ENCODE data around the gene DDHD1. TPM values are rescaled to one million over a fixed set of nuclear protein-coding genes. Genes with fewer than 3 reads are reported as not detected.
"Not testable (repeated sequence)": the region's sequence is repeated elsewhere in the genome, so short reads cannot be mapped to it uniquely, and the experiment has no call there.

The DDHD1 gene
- total RNA-seq, 1 experiment from 2014 or later = 15.7 TPM

DNA sequence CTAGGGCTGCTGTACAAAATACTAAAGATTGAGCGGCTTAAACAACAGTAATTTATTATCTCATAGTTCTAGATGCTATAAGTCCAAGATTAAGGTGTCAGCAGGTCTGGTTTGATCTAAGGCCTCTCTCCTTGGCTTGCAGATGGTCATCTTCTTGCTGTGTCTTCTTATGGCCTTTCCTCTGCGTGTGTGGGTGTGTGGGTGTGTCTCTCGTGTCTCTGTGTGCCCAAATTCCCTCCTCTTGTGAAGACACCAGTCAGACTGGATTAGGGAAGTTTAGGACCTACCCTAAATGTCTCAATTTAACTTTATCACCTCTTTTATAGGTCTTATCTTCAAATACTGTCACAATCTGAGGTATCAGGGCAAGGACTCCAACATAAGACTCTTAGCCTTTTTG lies 28.3 kb downstream of the DDHD1 start:
- Histone ChIP-seq H2BK15ac (ENCODE audit: low read depth, low read length) (no peak overlapping the region), H3K23me2 (ENCODE audit: insufficient read length, low read depth, low read length, poor library complexity, severe bottlenecking) (no peaks in the 10 kb centered on the region), H3K9me3 (ENCODE audit: control insufficient read depth, low read depth, low read length) (no peaks in the 10 kb centered on the region), H3K23ac (ENCODE audit: insufficient read length, low read depth, low read length) (no peak overlapping the region), H3K56ac (ENCODE audit: insufficient read length, low read depth, low read length) (no peak overlapping the region), H2AFZ (ENCODE audit: low read length) (no peak overlapping the region), H3K27ac (ENCODE audit: insufficient read length, low read depth, low read length) (no peak overlapping the region), H2BK12ac (ENCODE audit: insufficient read length, low read depth, low read length) (no peak overlapping the region), H2AK5ac (ENCODE audit: insufficient read length, low read length) (no peak overlapping the region), H3K9ac (ENCODE audit: extremely low read depth, insufficient read length, low read length) (no peak overlapping the region), H2BK20ac (ENCODE audit: low read depth, low read length, poor library complexity, severe bottlenecking) (no peak overlapping the region), H3K27me3 (ENCODE audit: insufficient read depth, low read length) (no peaks in the 10 kb centered on the region), H4K5ac (ENCODE audit: insufficient read length, low read depth, low read length) (no peak overlapping the region), H3K18ac (ENCODE audit: insufficient read length, low read depth, low read length) (no peak overlapping the region), H3K79me1 (ENCODE audit: insufficient read depth, low read depth, low read length, poor library complexity, severe bottlenecking) (no peaks in the 10 kb centered on the region), H3K4ac (ENCODE audit: low read depth, low read length) (no peak overlapping the region), H3K4me1 (ENCODE audit: insufficient read depth, low read length) (no peaks in the 10 kb centered on the region), H3T11ph (ENCODE audit: low read length) (no peak overlapping the region), H3K14ac (ENCODE audit: insufficient read depth, low read length) (no peak overlapping the region), H4K20me1 (ENCODE audit: control insufficient read depth, insufficient read depth, insufficient read length) (no peaks in the 10 kb centered on the region), H3K4me2 (ENCODE audit: insufficient read depth, insufficient read length, low read length) (no peak overlapping the region), H2BK120ac (ENCODE audit: low read depth, low read length, poor library complexity, severe bottlenecking) (no peak overlapping the region), H3K79me2 (ENCODE audit: insufficient read depth, low read length) (no peaks in the 10 kb centered on the region), H4K8ac (replicated peaks; ENCODE audit: insufficient read length, low read depth, low read length) (no peak overlapping the region), H2BK5ac (ENCODE audit: insufficient read length, low read length) (no peak overlapping the region), H4K91ac (ENCODE audit: insufficient read length, low read depth, low read length) (no peak overlapping the region)
- TF ChIP-seq, protein P1, sequence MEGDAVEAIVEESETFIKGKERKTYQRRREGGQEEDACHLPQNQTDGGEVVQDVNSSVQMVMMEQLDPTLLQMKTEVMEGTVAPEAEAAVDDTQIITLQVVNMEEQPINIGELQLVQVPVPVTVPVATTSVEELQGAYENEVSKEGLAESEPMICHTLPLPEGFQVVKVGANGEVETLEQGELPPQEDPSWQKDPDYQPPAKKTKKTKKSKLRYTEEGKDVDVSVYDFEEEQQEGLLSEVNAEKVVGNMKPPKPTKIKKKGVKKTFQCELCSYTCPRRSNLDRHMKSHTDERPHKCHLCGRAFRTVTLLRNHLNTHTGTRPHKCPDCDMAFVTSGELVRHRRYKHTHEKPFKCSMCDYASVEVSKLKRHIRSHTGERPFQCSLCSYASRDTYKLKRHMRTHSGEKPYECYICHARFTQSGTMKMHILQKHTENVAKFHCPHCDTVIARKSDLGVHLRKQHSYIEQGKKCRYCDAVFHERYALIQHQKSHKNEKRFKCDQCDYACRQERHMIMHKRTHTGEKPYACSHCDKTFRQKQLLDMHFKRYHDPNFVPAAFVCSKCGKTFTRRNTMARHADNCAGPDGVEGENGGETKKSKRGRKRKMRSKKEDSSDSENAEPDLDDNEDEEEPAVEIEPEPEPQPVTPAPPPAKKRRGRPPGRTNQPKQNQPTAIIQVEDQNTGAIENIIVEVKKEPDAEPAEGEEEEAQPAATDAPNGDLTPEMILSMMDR (conservative IDR thresholded peaks at IDR 0.05) = no peak
- H3K27me3 Mint-ChIP-seq (ENCODE audit: low read depth) = no peaks in the 10 kb centered on the region
- WGBS (ENCODE audit: extremely low coverage, insufficient read length, low lambda C conversion rate) = no CpG with 5 or more reads among the region's 3 CpGs
- DNase-seq = no peak
- no peak overlapping the region for H3K4me3 Mint-ChIP-seq
- H3K36me3 Mint-ChIP-seq (ENCODE audit: insufficient read depth in 1 of 3, low read depth in 3 of 3) = peaks cover 5 to 15% (median 11%) of the 10 kb centered on the region in 3 experiments; a peak in 5 of 7 replicates
- no peak overlapping the region; a peak in 2 of 7 replicates for H3K27ac Mint-ChIP-seq
- H3K4me1 Mint-ChIP-seq = 0 out of 4 replicates have a peak, but pooled peaks cover 0 to 3% of the 10 kb centered on the region in 2 experiments
- peaks cover 12 to 16% of the 10 kb centered on the region in 2 experiments for H3K9me3 Mint-ChIP-seq

DNA sequence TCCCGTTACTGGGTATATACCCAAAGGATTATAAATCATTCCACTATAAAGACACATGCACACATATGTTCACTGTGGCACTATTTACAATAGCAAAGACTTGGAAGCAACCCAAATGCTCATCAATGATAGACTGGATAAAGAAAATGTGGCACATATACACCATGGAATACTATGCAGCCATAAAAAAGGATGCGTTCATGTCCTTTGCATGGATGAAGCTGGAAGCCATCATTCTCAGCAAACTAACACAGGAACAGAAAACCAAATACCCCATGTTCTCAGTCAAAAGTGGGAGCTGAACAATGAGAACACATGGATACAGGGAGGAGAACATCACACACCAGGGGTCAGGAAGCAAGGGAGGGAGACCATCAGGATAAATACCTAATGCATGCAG lies 31.7 kb downstream of the DDHD1 start:
- Mint-ChIP-seq H3K9me3 (peaks cover 12 to 23% of the 10 kb centered on the region in 2 experiments), H3K36me3 (ENCODE audit: insufficient read depth in 1 of 3, low read depth in 3 of 3) (peaks cover 5 to 16% (median 15%) of the 10 kb centered on the region in 3 experiments; a peak in 5 of 7 replicates), H3K4me1 (peaks cover 24 to 25% of the 10 kb centered on the region in 2 experiments)
- H3K79me1 ChIP-seq (ENCODE audit: insufficient read depth, low read depth, low read length, poor library complexity, severe bottlenecking); H3K14ac ChIP-seq (ENCODE audit: insufficient read depth, low read length); H3K79me2 ChIP-seq (ENCODE audit: insufficient read depth, low read length); H3K27me3 Mint-ChIP-seq (ENCODE audit: low read depth); H3K27ac ChIP-seq (ENCODE audit: insufficient read length, low read depth, low read length); H3K23ac ChIP-seq (ENCODE audit: insufficient read length, low read depth, low read length); H2AFZ ChIP-seq (ENCODE audit: low read length); H4K8ac ChIP-seq (replicated peaks; ENCODE audit: insufficient read length, low read depth, low read length); H2BK12ac ChIP-seq (ENCODE audit: insufficient read length, low read depth, low read length); H2BK5ac ChIP-seq (ENCODE audit: insufficient read length, low read length); H3K9me3 ChIP-seq (ENCODE audit: control insufficient read depth, low read depth, low read length); H3K23me2 ChIP-seq (ENCODE audit: insufficient read length, low read depth, low read length, poor library complexity, severe bottlenecking); H4K91ac ChIP-seq (ENCODE audit: insufficient read length, low read depth, low read length); H2BK120ac ChIP-seq (ENCODE audit: low read depth, low read length, poor library complexity, severe bottlenecking); H3K4me3 Mint-ChIP-seq; H3K4ac ChIP-seq (ENCODE audit: low read depth, low read length); DNase-seq; H2BK20ac ChIP-seq (ENCODE audit: low read depth, low read length, poor library complexity, severe bottlenecking); H3T11ph ChIP-seq (ENCODE audit: low read length); H3K4me1 ChIP-seq (ENCODE audit: insufficient read depth, low read length); H3K27me3 ChIP-seq (ENCODE audit: insufficient read depth, low read length); H2AK5ac ChIP-seq (ENCODE audit: insufficient read length, low read length); H3K27ac Mint-ChIP-seq; H4K5ac ChIP-seq (ENCODE audit: insufficient read length, low read depth, low read length); H3K18ac ChIP-seq (ENCODE audit: insufficient read length, low read depth, low read length); H3K56ac ChIP-seq (ENCODE audit: insufficient read length, low read depth, low read length); H4K20me1 ChIP-seq (ENCODE audit: control insufficient read depth, insufficient read depth, insufficient read length); H3K4me2 ChIP-seq (ENCODE audit: insufficient read depth, insufficient read length, low read length); H2BK15ac ChIP-seq (ENCODE audit: low read depth, low read length); H3K9ac ChIP-seq (ENCODE audit: extremely low read depth, insufficient read length, low read length): not testable (repeated sequence)
- WGBS (ENCODE audit: extremely low coverage, insufficient read length, low lambda C conversion rate) = no CpG with 5 or more reads among the region's 2 CpGs
